A673 (cell line): ENCODE data around the gene TSGA10IP. TPM values are rescaled to one million over a fixed set of nuclear protein-coding genes. Genes with fewer than 3 reads are reported as not detected.

Experiments
- BruUV-seq: library from RNA; stranded (reverse); fragments of 400-500 nt; replicated peaks from 2 replicates; lab custom pipeline; 2021; lab: Mats Ljungman, UMichigan
- CTCF ChIA-PET: fragments of 300-600 bp; sonication (Branson Sonifier 250); formaldehyde crosslinking; loops from one replicate; lab custom pipeline; 2022; ENCODE audit warnings: antibody characterized with exemption; lab: Charles Lee
- POLR2A ChIA-PET: fragments of 300-600 bp; sonication (Branson Sonifier 250); formaldehyde crosslinking; loops from one replicate; lab custom pipeline; 2022; ENCODE audit warnings: antibody characterized with exemption; ENCODE audit not compliant: low non-redundant PET; lab: Charles Lee
- DNase-seq: peaks from one replicate; pipeline ENCODE4 v3.0.0-alpha.2; 2015; ENCODE audit warnings: low spot score
- H3K27ac ChIP-seq: fragments of 200-600 bp; sonication (generic); 2 replicates; pipeline ENCODE4 v1.5.1; 2016; ENCODE audit warnings: mixed run types, low read depth, mild to moderate bottlenecking, mixed read lengths, antibody characterized with exemption, low read length; ENCODE audit not compliant: poor library complexity, severe bottlenecking
- H3K27me3 ChIP-seq: fragments of 200-600 bp; sonication (generic); replicated peaks from 2 replicates; pipeline ENCODE4 v1.6.1; 2017; ENCODE audit warnings: mixed run types, low read depth, mild to moderate bottlenecking, mixed read lengths, antibody characterized with exemption, low read length; ENCODE audit not compliant: insufficient read depth, poor library complexity
- H3K36me3 ChIP-seq: fragments of 200-600 bp; sonication (generic); 2 replicates; pipeline ENCODE4 v1.6.1; 2016; ENCODE audit warnings: mixed run types, mild to moderate bottlenecking, mixed read lengths, antibody characterized with exemption, low read length; ENCODE audit not compliant: insufficient read depth, poor library complexity, severe bottlenecking
- H3K4me1 ChIP-seq: fragments of 200-600 bp; sonication (generic); 2 replicates; pipeline ENCODE4 v1.6.1; 2017; ENCODE audit warnings: mixed run types, mild to moderate bottlenecking, mixed read lengths, antibody characterized with exemption, low read length; ENCODE audit not compliant: insufficient read depth, poor library complexity, severe bottlenecking
- H3K4me3 ChIP-seq: fragments of 200-600 bp; sonication (generic); 2 replicates; pipeline ENCODE4 v1.5.1; 2016; ENCODE audit warnings: low read depth, mixed run types, mild to moderate bottlenecking, mixed read lengths, low read length; ENCODE audit not compliant: poor library complexity, severe bottlenecking
- H3K9me3 ChIP-seq: fragments of 200-600 bp; sonication (generic); 2 replicates; pipeline ENCODE4 v1.6.1; 2016; ENCODE audit warnings: mixed run types, low read depth, mild to moderate bottlenecking, mixed read lengths, antibody characterized with exemption, low read length; ENCODE audit not compliant: poor library complexity, severe bottlenecking
- EZH2 ChIP-seq: fragments of 200-600 bp; sonication (generic); IDR thresholded peaks from 2 replicates; pipeline ENCODE4 v1.6.1; 2017; ENCODE audit warnings: borderline replicate concordance, low read depth, mild to moderate bottlenecking, mixed read lengths, antibody characterized with exemption, low read length; ENCODE audit not compliant: poor library complexity, severe bottlenecking
- intact Hi-C: fragments of 100-400 bp; cut with micrococcal nuclease; formaldehyde crosslinking; loops from one replicate; pipeline ENCODE4 v1.10.0; 2022; ENCODE audit not compliant: unreplicated experiment
- total RNA-seq: library from RNA; stranded (reverse); gene quantifications from 2 replicates; pipeline ENCODE4 v1.2.3, GENCODE V29; 2021
- TF ChIP-seq, protein P1 (sequence below): fragments of 300-800, 200-600 bp; sonication (generic); conservative IDR thresholded peaks from 2 replicates; pipeline ENCODE4 v1.5.1; 2017; ENCODE audit warnings: low read depth, mild to moderate bottlenecking, antibody characterized with exemption, low read length, moderate library complexity, mixed read lengths

Gene TSGA10IP
- total RNA-seq, 1 experiment from 2014 or later = not detected

- TF ChIP-seq, protein P1, sequence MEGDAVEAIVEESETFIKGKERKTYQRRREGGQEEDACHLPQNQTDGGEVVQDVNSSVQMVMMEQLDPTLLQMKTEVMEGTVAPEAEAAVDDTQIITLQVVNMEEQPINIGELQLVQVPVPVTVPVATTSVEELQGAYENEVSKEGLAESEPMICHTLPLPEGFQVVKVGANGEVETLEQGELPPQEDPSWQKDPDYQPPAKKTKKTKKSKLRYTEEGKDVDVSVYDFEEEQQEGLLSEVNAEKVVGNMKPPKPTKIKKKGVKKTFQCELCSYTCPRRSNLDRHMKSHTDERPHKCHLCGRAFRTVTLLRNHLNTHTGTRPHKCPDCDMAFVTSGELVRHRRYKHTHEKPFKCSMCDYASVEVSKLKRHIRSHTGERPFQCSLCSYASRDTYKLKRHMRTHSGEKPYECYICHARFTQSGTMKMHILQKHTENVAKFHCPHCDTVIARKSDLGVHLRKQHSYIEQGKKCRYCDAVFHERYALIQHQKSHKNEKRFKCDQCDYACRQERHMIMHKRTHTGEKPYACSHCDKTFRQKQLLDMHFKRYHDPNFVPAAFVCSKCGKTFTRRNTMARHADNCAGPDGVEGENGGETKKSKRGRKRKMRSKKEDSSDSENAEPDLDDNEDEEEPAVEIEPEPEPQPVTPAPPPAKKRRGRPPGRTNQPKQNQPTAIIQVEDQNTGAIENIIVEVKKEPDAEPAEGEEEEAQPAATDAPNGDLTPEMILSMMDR = no peak
- Histone ChIP-seq H3K36me3 (no peaks in the 10 kb centered on the region), H3K4me3 (peak within 1 kb of the TSS; percentile 65), H3K27ac (peak within 1 kb of the TSS; percentile 47), H3K4me1 (peaks cover 6% of the 10 kb centered on the region), H3K9me3 (no peaks in the 10 kb centered on the region), H3K27me3 (no peaks in the 10 kb centered on the region)
- no TSS peak for BruUV-seq
- CTCF ChIA-PET = interaction anchor here (1.2 to 1.8 kb wide), 2 partner anchors 12 to 15 kb away, joined by 3 to 11 read pairs; partner anchors contain the start of gene FIBP
- DNase-seq = peak; percentile 94
- POLR2A ChIA-PET = interaction anchor here (0.6 kb wide), 2 partner anchors 11 to 1405 kb away, joined by 3 to 5 read pairs; no protein-coding TSS in a partner anchor
- intact Hi-C loops = no loop called here
Measured at GRCh38 chr11:65900125-65900898, 45.0 kb upstream of the TSGA10IP start, which contains the start of gene FOSL1. Gene FOSL1, minus strand, starts transcription at chr11:65900388. Its CDS starts 49 bp downstream, at chr11:65900339.

- Histone ChIP-seq H3K27ac (no peak overlapping the region), H3K4me3 (no peak overlapping the region), H3K36me3 (no peaks in the 10 kb centered on the region), H3K9me3 (no peaks in the 10 kb centered on the region), H3K27me3 (no peaks in the 10 kb centered on the region), H3K4me1 (peaks cover 6% of the 10 kb centered on the region)
- no peak for DNase-seq
- TF ChIP-seq, protein P1 = no peak
- no peak for TF ChIP-seq EZH2
- CTCF ChIA-PET = interaction anchor here (1.2 to 1.8 kb wide), 2 partner anchors 12 to 16 kb away, joined by 3 to 11 read pairs; partner anchors contain the start of gene FIBP
- POLR2A ChIA-PET = interaction anchor here (0.6 kb wide), 2 partner anchors 11 to 1406 kb away, joined by 3 to 5 read pairs; no protein-coding TSS in a partner anchor
- no TSS peak for BruUV-seq
- intact Hi-C loops = no loop called here
Measured at GRCh38 chr11:65900899-65901180, 44.4 kb upstream of the TSGA10IP start.

DNA sequence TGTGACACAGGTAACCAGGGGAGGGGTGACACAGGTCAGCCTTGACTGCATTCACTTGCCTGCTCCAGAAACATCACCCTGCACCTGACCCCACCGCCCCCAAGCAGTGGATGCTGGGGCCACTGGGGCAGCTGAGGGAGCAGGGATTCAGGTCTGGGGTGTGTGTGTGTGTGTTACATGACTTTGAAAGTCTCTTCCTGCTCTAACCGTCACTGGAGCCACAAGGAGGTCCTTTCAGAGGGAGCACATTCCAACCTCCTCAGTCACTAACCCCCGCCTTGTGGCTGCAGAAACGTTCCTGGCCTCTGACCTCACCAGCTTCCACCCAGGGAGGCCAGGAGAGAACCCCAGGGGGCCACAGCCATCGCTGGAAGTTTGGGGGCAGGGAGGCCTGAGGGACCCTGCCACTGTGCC is 42.2 kb upstream of the TSGA10IP start:
- DNase-seq = no peak
- POLR2A ChIA-PET = no interaction called here
- Histone ChIP-seq H3K36me3 (no peaks in the 10 kb centered on the region), H3K4me3 (no peak overlapping the region), H3K27ac (no peak overlapping the region), H3K27me3 (no peaks in the 10 kb centered on the region), H3K4me1 (peaks cover 6% of the 10 kb centered on the region), H3K9me3 (no peaks in the 10 kb centered on the region)
- no TSS peak for BruUV-seq
- intact Hi-C loops = no loop called here
- TF ChIP-seq, protein P1 = no peak
- TF ChIP-seq EZH2 = no peak
- CTCF ChIA-PET = no interaction called here
